Measurements from ENCODE around the gene LRCH2. TPM values are rescaled to one million over a fixed set of nuclear protein-coding genes. Genes with fewer than 3 reads are reported as not detected.

Gene LRCH2
- polyA plus RNA-seq, 3 donors, result not detected

DNA sequence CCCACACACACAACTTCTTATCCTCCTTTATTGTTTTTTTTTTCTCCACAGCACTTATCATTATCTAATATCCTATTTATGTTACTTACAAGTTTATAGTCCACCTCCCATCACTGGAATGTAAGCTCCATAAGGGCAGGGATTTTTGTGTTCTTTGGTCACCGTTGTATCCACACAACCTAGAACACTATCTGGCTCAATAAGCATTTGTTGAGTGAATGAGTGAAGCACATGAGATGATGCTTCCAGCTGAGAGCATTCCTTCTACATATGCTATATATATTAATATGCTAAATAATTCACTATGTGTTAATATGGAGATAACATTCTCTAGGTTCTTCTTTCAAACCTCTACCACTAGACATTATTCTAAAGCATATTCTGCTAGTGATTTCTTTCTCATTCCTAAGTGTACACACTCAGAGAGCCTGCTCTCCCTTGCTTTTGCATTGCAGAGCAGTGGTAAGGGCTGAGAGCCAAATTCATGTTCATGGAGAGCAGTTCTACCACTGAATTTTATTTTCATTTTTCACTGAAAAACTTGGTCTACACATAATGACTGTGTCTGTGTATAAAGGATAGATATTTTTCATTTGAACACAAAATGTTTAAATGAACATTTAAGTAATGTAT lies 35.3 kb upstream of the LRCH2 start:
- H3K4me1 Mint-ChIP-seq, result no peaks in the 10 kb centered on the region
- Histone ChIP-seq H3K4me3 (replicated peaks in 1 of 3; ENCODE audit: low read depth in 2 of 3, low read length in 3 of 3) (no peak overlapping the region), H3K27me3 (ENCODE audit: control insufficient read depth in 2 of 2, insufficient read depth in 2 of 2, low read length in 2 of 2) (peaks cover 0 to 5% of the 10 kb centered on the region in 2 donors), H3K79me2 (ENCODE audit: insufficient read depth, low read length) (no peaks in the 10 kb centered on the region), H3K9me3 (replicated peaks in 1 of 2; ENCODE audit: control insufficient read depth in 1 of 2, insufficient read depth in 1 of 2, low read length in 2 of 2) (no peaks in the 10 kb centered on the region), H3K4me1 (ENCODE audit: control insufficient read depth in 1 of 2, insufficient read depth in 2 of 2, low read length in 2 of 2) (no peaks in the 10 kb centered on the region), H3K9ac (ENCODE audit: insufficient read depth, low read length, poor library complexity, severe bottlenecking) (no peak overlapping the region), H3K4me2 (replicated peaks; ENCODE audit: extremely low read depth, low read length, poor library complexity, severe bottlenecking) (no peak overlapping the region), H3K27ac (ENCODE audit: low read depth in 1 of 2, low read length in 2 of 2) (no peak overlapping the region), H2AFZ (ENCODE audit: insufficient read depth, low read depth, low read length, poor library complexity, severe bottlenecking) (no peak overlapping the region), H3K36me3 (replicated peaks in 1 of 2; ENCODE audit: control insufficient read depth in 1 of 2, insufficient read depth in 2 of 2, low read length in 2 of 2) (no peaks in the 10 kb centered on the region), H4K20me1 (ENCODE audit: insufficient read depth, low read length) (no peaks in the 10 kb centered on the region)
- no peak overlapping the region for H3K4me3 Mint-ChIP-seq
- no peaks in the 10 kb centered on the region for H3K36me3 Mint-ChIP-seq
- no CpG with 5 or more reads among the region's 1 CpG for WGBS (ENCODE audit: insufficient coverage)
- intact Hi-C loops (cut with micrococcal nuclease), result no loop called here
- TF ChIP-seq, protein P1, sequence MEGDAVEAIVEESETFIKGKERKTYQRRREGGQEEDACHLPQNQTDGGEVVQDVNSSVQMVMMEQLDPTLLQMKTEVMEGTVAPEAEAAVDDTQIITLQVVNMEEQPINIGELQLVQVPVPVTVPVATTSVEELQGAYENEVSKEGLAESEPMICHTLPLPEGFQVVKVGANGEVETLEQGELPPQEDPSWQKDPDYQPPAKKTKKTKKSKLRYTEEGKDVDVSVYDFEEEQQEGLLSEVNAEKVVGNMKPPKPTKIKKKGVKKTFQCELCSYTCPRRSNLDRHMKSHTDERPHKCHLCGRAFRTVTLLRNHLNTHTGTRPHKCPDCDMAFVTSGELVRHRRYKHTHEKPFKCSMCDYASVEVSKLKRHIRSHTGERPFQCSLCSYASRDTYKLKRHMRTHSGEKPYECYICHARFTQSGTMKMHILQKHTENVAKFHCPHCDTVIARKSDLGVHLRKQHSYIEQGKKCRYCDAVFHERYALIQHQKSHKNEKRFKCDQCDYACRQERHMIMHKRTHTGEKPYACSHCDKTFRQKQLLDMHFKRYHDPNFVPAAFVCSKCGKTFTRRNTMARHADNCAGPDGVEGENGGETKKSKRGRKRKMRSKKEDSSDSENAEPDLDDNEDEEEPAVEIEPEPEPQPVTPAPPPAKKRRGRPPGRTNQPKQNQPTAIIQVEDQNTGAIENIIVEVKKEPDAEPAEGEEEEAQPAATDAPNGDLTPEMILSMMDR (IDR thresholded peaks at IDR 0.05), result no peak
- no peak overlapping the region for H3K27ac Mint-ChIP-seq
- peaks cover 0 to 1% (median 0%) of the 10 kb centered on the region in 7 donors for H3K9me3 Mint-ChIP-seq
- DNase-seq, result no peak
- peaks cover 0 to 5% (median 0%) of the 10 kb centered on the region in 3 donors for H3K27me3 Mint-ChIP-seq (ENCODE audit: low read depth in 3 of 3)

DNA sequence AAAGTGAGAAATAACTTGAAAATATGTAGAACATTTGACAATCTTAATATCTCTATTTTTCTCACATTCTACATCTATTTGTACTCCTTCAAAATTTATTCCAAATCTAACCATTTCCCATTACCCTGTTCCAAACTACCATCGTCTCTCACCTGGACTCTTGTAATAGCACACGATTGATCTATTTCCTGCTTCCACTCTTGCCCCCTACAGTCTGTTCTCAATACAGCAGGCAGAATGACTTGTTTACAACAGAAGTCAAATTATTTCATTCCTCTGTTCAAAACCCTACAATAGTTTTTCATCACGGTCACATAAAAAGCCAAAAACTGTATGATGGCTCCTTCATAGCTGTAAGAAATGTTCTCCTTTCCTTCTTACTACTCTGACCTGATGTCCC lies 34.5 kb upstream of the LRCH2 start:
- H3K27me3 Mint-ChIP-seq (ENCODE audit: low read depth in 3 of 3), result peaks cover 0 to 5% (median 0%) of the 10 kb centered on the region in 3 donors
- no peak overlapping the region for H3K4me3 Mint-ChIP-seq
- H3K36me3 Mint-ChIP-seq, result no peaks in the 10 kb centered on the region
- Histone ChIP-seq H3K4me3 (replicated peaks in 1 of 3; ENCODE audit: low read depth in 2 of 3, low read length in 3 of 3) (no peak overlapping the region), H3K4me2 (replicated peaks; ENCODE audit: extremely low read depth, low read length, poor library complexity, severe bottlenecking) (no peak overlapping the region), H3K9me3 (replicated peaks in 1 of 2; ENCODE audit: control insufficient read depth in 1 of 2, insufficient read depth in 1 of 2, low read length in 2 of 2) (no peaks in the 10 kb centered on the region), H3K36me3 (replicated peaks in 1 of 2; ENCODE audit: control insufficient read depth in 1 of 2, insufficient read depth in 2 of 2, low read length in 2 of 2) (no peaks in the 10 kb centered on the region), H2AFZ (ENCODE audit: insufficient read depth, low read depth, low read length, poor library complexity, severe bottlenecking) (no peak overlapping the region), H3K4me1 (ENCODE audit: control insufficient read depth in 1 of 2, insufficient read depth in 2 of 2, low read length in 2 of 2) (no peaks in the 10 kb centered on the region), H3K9ac (ENCODE audit: insufficient read depth, low read length, poor library complexity, severe bottlenecking) (no peak overlapping the region), H3K27me3 (ENCODE audit: control insufficient read depth in 2 of 2, insufficient read depth in 2 of 2, low read length in 2 of 2) (peaks cover 0 to 5% of the 10 kb centered on the region in 2 donors), H4K20me1 (ENCODE audit: insufficient read depth, low read length) (no peaks in the 10 kb centered on the region), H3K79me2 (ENCODE audit: insufficient read depth, low read length) (no peaks in the 10 kb centered on the region), H3K27ac (ENCODE audit: low read depth in 1 of 2, low read length in 2 of 2) (no peak overlapping the region)
- WGBS (ENCODE audit: insufficient coverage), result 44% methylated on average over 3 of the region's 3 CpGs
- no peak overlapping the region for H3K27ac Mint-ChIP-seq
- no peaks in the 10 kb centered on the region for H3K4me1 Mint-ChIP-seq
- TF ChIP-seq, protein P1 (IDR thresholded peaks at IDR 0.05), result no peak
- peaks cover 0 to 1% (median 0%) of the 10 kb centered on the region in 7 donors for H3K9me3 Mint-ChIP-seq
- no peak for DNase-seq
- intact Hi-C loops (cut with micrococcal nuclease), result no loop called here
